Ovary (tissue), 9 donors: ENCODE measurements around the gene CCNG2. TPM values are rescaled to one million over a fixed set of nuclear protein-coding genes. Genes with fewer than 3 reads are reported as not detected.

Source experiments
- DNase-seq, 5 donors: peaks; one replicate each; pipeline ENCODE4 v3.0.0-alpha.2; 2019 to 2020
- H3K27ac ChIP-seq, 2 donors: fragments of 200-600 bp; one replicate each; pipeline versions ENCODE4 v1.5.1 to v1.8.0; 2019 to 2022
- H3K27me3 ChIP-seq: fragments of 200-600 bp; one replicate; pipeline ENCODE4 v1.8.0; 2022
- H3K36me3 ChIP-seq: fragments of 200-600 bp; sonication (generic); one replicate; pipeline ENCODE4 v1.5.1; 2019
- H3K4me1 ChIP-seq: one replicate; pipeline ENCODE4 v1.8.1; 2013; ENCODE audit warnings: mild to moderate bottlenecking, moderate library complexity; ENCODE audit not compliant: insufficient read depth
- H3K4me3 ChIP-seq: fragments of 200-600 bp; sonication (generic); one replicate; pipeline ENCODE4 v1.5.1; 2017
- H3K9me3 ChIP-seq, 2 donors: fragments of 200-600 bp in 1 of 2; sonication (generic) in 1 of 2; one replicate each; pipeline versions ENCODE4 v1.5.1 to v1.8.1; 2013 to 2019; ENCODE audit warnings: mild to moderate bottlenecking in 1 of 2, moderate library complexity in 1 of 2
- CTCF ChIP-seq, 3 donors: fragments of 450-650 bp in 2 of 3; fragments of 200-600 bp in 1 of 3; IDR thresholded peaks; one replicate each; pipeline versions ENCODE4 v1.5.1 to v1.8.0; 2016 to 2022; ENCODE audit warnings: antibody characterized with exemption in 3 of 3, mild to moderate bottlenecking in 1 of 3
- EP300 ChIP-seq: sonication (generic); formaldehyde crosslinking; IDR thresholded peaks from one replicate; pipeline ENCODE4 v1.6.1; 2017; ENCODE audit warnings: antibody characterized with exemption
- POLR2A ChIP-seq: fragments of 450-650 bp; IDR thresholded peaks from one replicate; pipeline ENCODE4 v1.6.1; 2017; ENCODE audit warnings: antibody characterized with exemption, mild to moderate bottlenecking, moderate library complexity
- WGBS, 3 donors: extraction: QIAGEN DNeasy Blood & Tissue Kit in 1 of 3; methylation state at CpG; one replicate each; pipeline versions ENCODE4 v1.1.5 to v1.1.7; 2013 to 2017; 5-methylcytosine and 5-hydroxymethylcytosine counted together
- intact Hi-C, 4 donors: fragments of 100-400 bp; cut with DNase I; formaldehyde crosslinking; loops; one replicate each; pipeline versions ENCODE4 v1.11.0 to v1.15.1; 2022 to 2023
- polyA plus RNA-seq, 2 donors: library from polyadenylated mRNA; stranded (reverse); fragments of 200-250 nt in 1 of 2; fragments of 350-450 nt in 1 of 2; fragmentation: Illumina TruSeq in 1 of 2; extraction: RNeasy Lipid Tissue Mini Kit (QIAGEN cat#74804) in 1 of 2; gene quantifications; one replicate each; pipeline ENCODE4 v1.2.3, GENCODE V29; 2013 to 2014
- total RNA-seq, 7 donors: library from RNA; depleted of rRNA in 2 of 7; stranded (reverse); fragments of >200 nt in 2 of 7; fragmentation: NEBNext Ultra II Directional in 3 of 7; extraction: Animal tissue kit (Norgen Biotek cat#: 25700) in 3 of 7; gene quantifications; one replicate each; pipeline versions ENCODE4 v1.1.0 to v1.2.4, GENCODE V29; 2016 to 2023
- donor health status: DM: no; HTN: no; CAD: no; lungs with moderate emphysema.
- donor health status: DM: no; HTN: no; CAD: no.
- donor health status: Bipolar disorder and iron deficiency.
- donor health status: DM: yes; HTN: yes; CAD: no.
- donor health status: DM: no; HTN: no; CAD: no.
- donor health status: DM: yes; HTN: yes; CAD: no.

Gene CCNG2
- total and polyA plus RNA-seq, 9 donors, result 9.9 to 44.9 (median 22.7) TPM

GRCh38 chr4:77183777-77184420, 26.9 kb downstream of the CCNG2 start:
- intact Hi-C loops, result no loop called here
- 58 to 68% (median 65%) methylated on average over 6 of the region's 6 CpGs for WGBS, 3 donors
- H3K36me3 ChIP-seq, result no peaks in the 10 kb centered on the region

DNA sequence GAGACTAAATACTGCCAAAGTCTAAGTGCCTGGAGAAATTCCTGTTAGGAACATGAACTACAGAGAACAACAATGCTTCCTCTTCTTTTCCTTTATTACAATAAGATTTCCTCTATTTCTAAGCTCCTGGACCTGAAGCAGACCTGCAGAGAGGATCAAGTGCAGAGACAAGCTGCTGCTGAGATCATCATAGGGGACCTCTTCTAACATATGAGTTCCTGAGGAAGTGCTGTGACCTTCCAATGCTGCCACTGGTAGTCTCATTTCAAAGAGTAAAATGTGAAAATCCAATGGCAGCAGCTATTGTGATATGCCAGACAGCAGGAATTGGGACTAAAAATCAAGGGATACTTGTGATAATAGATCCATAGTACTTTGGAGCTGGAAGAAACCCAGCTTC, 28.0 kb downstream of the CCNG2 start:
- no peaks in the 10 kb centered on the region for H3K36me3 ChIP-seq
- no peaks in the 10 kb centered on the region for H3K9me3 ChIP-seq
- no peak for DNase-seq
- no peak for TF ChIP-seq EP300
- TF ChIP-seq POLR2A, result no peak
- no peak for TF ChIP-seq CTCF (IDR thresholded peaks at IDR 0.05)
- H3K4me3 ChIP-seq, result no peak overlapping the region
- intact Hi-C loops, result no loop called here
- no peak overlapping the region for H3K27ac ChIP-seq
- H3K4me1 ChIP-seq, result no peaks in the 10 kb centered on the region
- no peaks in the 10 kb centered on the region for H3K27me3 ChIP-seq

More at GRCh38 chr4:77183777-77184420, 26.9 kb downstream of the CCNG2 start:
- Histone ChIP-seq H3K4me3 (no peak overlapping the region), H3K9me3 (no peaks in the 10 kb centered on the region), H3K27ac (no peak overlapping the region), H3K4me1 (no peaks in the 10 kb centered on the region), H3K27me3 (no peaks in the 10 kb centered on the region)
- no peak for TF ChIP-seq EP300
- TF ChIP-seq CTCF (IDR thresholded peaks at IDR 0.05), result no peak
- no peak for TF ChIP-seq POLR2A
- DNase-seq, result no peak

DNA sequence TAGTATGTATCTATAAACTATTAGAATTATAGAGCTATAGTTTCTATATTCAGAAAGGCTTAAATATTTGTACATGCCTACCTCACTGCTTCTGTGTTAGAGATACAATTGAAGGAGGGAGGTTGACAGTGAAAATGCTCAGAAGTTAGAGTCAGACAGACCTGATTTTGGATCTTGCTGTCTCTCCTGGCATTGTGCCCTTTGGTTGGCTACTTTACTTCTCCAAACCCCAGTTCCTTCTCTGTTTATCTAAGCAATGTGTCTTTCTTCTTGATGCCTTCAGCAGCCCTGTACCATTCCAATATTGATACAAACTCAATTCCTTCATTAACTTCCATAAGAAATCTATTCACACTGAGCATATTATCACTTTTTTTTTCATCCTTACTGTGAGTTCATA, 28.7 kb downstream of the CCNG2 start:
- H3K36me3 ChIP-seq, result no peaks in the 10 kb centered on the region
- TF ChIP-seq EP300 (no peak), CTCF (IDR thresholded peaks at IDR 0.05) (no peak), POLR2A (no peak)
- intact Hi-C loops, result no loop called here
- no peaks in the 10 kb centered on the region for H3K27me3 ChIP-seq
- no peak overlapping the region for H3K4me3 ChIP-seq
- H3K9me3 ChIP-seq, result no peaks in the 10 kb centered on the region
- no peak for DNase-seq
- no peaks in the 10 kb centered on the region for H3K4me1 ChIP-seq
- H3K27ac ChIP-seq, result no peak overlapping the region

DNA sequence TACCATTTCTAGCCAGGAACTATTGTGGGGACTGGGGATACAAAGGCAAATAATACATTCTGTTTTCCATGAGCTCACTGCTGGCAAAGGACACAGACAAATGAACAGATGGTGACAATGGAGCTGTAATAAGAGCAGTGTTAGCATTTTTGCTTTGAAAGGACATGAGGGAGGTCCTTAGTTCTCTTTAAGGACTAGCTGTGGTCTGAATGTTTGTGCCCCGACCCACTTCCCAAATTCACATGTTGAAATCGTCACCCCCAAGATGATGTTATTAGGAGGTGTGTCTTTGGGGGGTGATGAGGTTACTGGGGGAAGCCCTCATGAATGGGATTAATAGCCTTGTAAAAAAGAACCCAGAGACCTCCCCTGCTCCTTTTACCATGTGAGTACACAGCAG, 30.3 kb downstream of the CCNG2 start:
- Histone ChIP-seq H3K27ac (no peak overlapping the region), H3K9me3 (no peaks in the 10 kb centered on the region), H3K36me3 (no peaks in the 10 kb centered on the region), H3K4me1 (no peaks in the 10 kb centered on the region), H3K4me3 (no peak overlapping the region), H3K27me3 (no peaks in the 10 kb centered on the region)
- intact Hi-C loops, result no loop called here
- no peak for TF ChIP-seq POLR2A
- WGBS, 3 donors, result 89 to 91% (median 91%) methylated on average over 2 of the region's 2 CpGs
- no peak for DNase-seq

DNA sequence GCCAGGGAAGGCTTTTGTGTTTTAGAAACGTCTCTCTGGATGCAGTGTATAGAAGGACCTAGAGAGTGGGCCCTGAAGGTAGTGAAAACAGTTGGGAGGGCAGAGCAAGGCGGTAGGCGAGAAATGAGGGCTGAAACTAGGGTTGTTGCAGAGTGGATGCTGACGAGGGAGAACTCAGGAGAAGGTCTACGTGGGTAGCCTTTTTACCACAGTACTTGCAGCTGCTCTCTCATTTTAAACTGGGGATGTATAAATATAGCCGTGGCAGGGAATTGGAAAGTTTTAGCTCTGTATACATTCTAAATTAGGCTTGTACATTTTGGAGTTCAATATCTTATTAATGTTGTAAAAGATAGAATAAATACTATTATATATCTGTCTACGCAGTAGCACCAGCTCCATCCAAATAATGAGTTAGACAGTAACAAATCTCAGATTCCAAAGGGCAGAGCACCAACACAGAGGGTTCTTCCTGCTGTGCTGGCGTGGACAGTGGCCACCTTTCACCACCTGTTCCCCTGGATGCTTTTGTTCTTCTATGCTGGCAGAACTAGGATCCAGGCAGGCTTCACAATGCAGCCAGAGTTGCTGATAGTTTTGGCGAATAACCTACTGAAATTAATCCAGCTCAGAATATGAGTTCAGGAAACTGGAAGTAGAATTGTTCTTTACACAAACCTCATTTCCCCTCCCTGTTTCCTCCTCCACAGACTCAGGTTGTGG, 31.7 kb downstream of the CCNG2 start:
- Histone ChIP-seq H3K4me3 (no peak overlapping the region), H3K27me3 (no peaks in the 10 kb centered on the region), H3K4me1 (no peaks in the 10 kb centered on the region), H3K27ac (no peak overlapping the region), H3K36me3 (no peaks in the 10 kb centered on the region), H3K9me3 (no peaks in the 10 kb centered on the region)
- WGBS, 3 donors, result 76 to 84% (median 80%) methylated on average over 9 of the region's 9 CpGs
- intact Hi-C loops, result no loop called here
- DNase-seq, result no peak
- TF ChIP-seq POLR2A (no peak), EP300 (no peak), CTCF (IDR thresholded peaks at IDR 0.05) (no peak)
